Subcutaneous abdominal adipose tissue (tissue), 5 donors: ENCODE data around the gene LIF.

Experiments
- H3K27ac ChIP-seq: one replicate; pipeline ENCODE4 v1.7.0; 2013; ENCODE audit warnings: low read depth, mild to moderate bottlenecking, inconsistent platforms, low read length, moderate library complexity
- H3K27me3 ChIP-seq, 5 donors: one replicate each; pipeline ENCODE4 v1.7.0; 2013; ENCODE audit warnings: low read length in 5 of 5, inconsistent platforms in 1 of 5; ENCODE audit not compliant: control insufficient read depth in 5 of 5, insufficient read depth in 4 of 5
- H3K36me3 ChIP-seq, 5 donors: one replicate each; pipeline ENCODE4 v1.7.0; 2013; ENCODE audit warnings: low read length in 5 of 5; ENCODE audit not compliant: control insufficient read depth in 5 of 5, insufficient read depth in 5 of 5
- H3K4me1 ChIP-seq, 5 donors: one replicate each; pipeline ENCODE4 v1.7.0; 2013; ENCODE audit warnings: low read length in 5 of 5, mild to moderate bottlenecking in 3 of 5, moderate library complexity in 1 of 5; ENCODE audit not compliant: control insufficient read depth in 5 of 5, insufficient read depth in 5 of 5
- H3K4me3 ChIP-seq, 5 donors: one replicate each; pipeline ENCODE4 v1.7.0; 2013; ENCODE audit warnings: low read length in 5 of 5, low read depth in 1 of 5
- H3K9ac ChIP-seq, 5 donors: one replicate each; pipeline ENCODE4 v1.7.0; 2013; ENCODE audit warnings: low read length in 5 of 5, mild to moderate bottlenecking in 4 of 5, moderate library complexity in 3 of 5
- H3K9me3 ChIP-seq, 5 donors: one replicate each; pipeline ENCODE4 v1.7.0; 2013; ENCODE audit warnings: low read length in 5 of 5; ENCODE audit not compliant: control insufficient read depth in 5 of 5
- donor health status: healthy.
- donor health status: healthy.
- donor health status: healthy.
- donor health status: healthy.
- donor health status: healthy.

LIF gene

GRCh38 chr22:30276039-30276438 is 29.5 kb upstream of the LIF start:
- H3K4me1 ChIP-seq: peaks cover 15 to 78% (median 68%) of the 10 kb centered on the region in 5 donors
- H3K9ac ChIP-seq: no peak overlapping the region
- no peak overlapping the region for H3K4me3 ChIP-seq
- no peaks in the 10 kb centered on the region for H3K36me3 ChIP-seq
- peak overlapping the region; percentile 54 for H3K27ac ChIP-seq
- H3K27me3 ChIP-seq: no peaks in the 10 kb centered on the region
- no peaks in the 10 kb centered on the region for H3K9me3 ChIP-seq

DNA sequence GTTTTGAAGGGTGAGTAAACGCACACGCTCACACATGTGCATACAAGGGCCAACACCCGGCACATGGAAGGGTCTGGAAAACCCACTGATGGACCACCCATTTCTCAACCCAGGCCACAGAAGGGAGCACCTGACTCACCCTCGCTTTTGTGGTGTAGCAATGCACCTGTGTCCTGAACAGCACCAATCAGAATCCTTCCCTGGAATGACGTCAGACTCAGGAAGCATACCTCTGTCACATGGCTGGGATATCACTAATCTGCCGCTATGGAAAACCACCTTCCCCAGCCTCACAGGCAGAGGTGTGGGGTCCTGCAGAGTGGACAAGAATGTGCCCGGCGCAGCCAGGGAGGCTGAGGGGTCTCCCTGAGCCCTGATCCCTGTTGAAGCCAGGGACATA is 29.1 kb upstream of the LIF start:
- H3K36me3 ChIP-seq: no peaks in the 10 kb centered on the region
- H3K4me3 ChIP-seq: no peak overlapping the region
- peak overlapping the region; percentile 54 for H3K27ac ChIP-seq
- peaks cover 15 to 78% (median 68%) of the 10 kb centered on the region in 5 donors for H3K4me1 ChIP-seq
- no peak overlapping the region for H3K9ac ChIP-seq
- H3K27me3 ChIP-seq: no peaks in the 10 kb centered on the region
- no peaks in the 10 kb centered on the region for H3K9me3 ChIP-seq

DNA sequence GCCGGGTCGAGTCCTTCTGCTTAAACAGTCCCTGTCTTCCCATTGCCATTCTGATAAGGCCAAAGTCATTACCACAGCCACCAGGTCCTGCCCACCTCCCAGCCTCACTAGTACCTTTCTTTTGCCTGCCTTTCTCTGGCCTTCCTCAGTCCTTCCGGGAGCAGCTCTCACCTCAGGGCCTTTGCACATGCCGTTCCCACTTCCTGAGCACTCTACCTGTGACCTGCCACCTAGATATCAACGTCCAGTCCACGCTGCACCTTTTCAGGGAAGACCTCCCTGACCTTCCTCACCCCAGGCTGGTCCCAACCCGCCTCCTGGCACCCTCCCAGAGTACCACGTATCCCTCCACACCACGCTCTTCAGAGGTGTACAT is 27.9 kb upstream of the LIF start:
- Histone ChIP-seq H3K4me3 (no peak overlapping the region), H3K27me3 (no peaks in the 10 kb centered on the region), H3K36me3 (no peaks in the 10 kb centered on the region), H3K9me3 (no peaks in the 10 kb centered on the region), H3K9ac (no peak overlapping the region), H3K4me1 (peaks cover 12 to 71% (median 60%) of the 10 kb centered on the region in 5 donors), H3K27ac (peak overlapping the region; percentile 54)

- Histone ChIP-seq H3K27me3 (no peaks in the 10 kb centered on the region), H3K27ac (peak overlapping the region; percentile 27), H3K4me3 (no peak overlapping the region), H3K36me3 (no peaks in the 10 kb centered on the region), H3K4me1 (peaks cover 8 to 65% (median 54%) of the 10 kb centered on the region in 5 donors), H3K9me3 (no peaks in the 10 kb centered on the region), H3K9ac (no peak overlapping the region)
These were observed 27.3 kb upstream of the LIF start for GRCh38 chr22:30273711-30274436.

DNA sequence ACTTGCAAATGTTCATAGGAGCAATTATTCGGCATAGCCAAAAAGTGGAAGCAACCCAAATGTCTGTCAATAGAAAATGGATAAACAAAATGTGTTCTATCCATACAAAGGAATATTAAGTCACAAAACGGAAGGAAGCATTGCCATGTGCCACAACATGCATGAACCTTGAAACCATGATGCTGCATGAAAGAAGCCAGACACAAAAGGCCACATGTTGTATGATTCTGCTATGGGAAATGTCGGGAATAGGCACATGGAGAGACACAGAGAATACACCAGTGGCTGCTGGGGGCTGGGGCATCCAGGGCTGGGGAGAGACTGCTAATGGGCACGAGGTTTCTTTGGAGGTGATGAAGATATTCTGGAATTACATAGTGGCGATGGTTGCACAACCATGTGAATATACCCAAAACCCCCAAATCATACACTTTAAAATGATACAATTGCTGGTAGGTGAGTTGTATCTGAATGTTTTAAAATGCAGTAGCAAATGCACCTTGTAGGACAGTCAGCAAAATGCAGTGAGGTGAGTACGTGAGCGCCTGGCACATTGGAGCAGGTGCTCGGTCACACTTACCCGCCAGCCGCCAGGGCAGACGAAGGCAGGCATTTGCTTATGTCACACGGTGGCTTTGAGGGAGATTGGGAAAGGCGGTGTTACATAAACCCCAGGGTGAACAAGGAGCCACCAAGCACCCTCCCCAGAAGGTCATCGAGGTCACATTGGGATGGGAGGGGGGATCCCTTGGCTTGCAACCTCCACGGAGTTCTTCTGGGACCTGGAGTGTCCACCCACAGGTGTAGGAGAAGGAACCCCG is 26.4 kb upstream of the LIF start:
- no peaks in the 10 kb centered on the region for H3K36me3 ChIP-seq
- H3K4me3 ChIP-seq: no peak overlapping the region
- no peaks in the 10 kb centered on the region for H3K27me3 ChIP-seq
- peaks cover 8 to 61% (median 46%) of the 10 kb centered on the region in 5 donors for H3K4me1 ChIP-seq
- no peaks in the 10 kb centered on the region for H3K9me3 ChIP-seq
- H3K27ac ChIP-seq: no peak overlapping the region
- H3K9ac ChIP-seq: no peak overlapping the region

DNA sequence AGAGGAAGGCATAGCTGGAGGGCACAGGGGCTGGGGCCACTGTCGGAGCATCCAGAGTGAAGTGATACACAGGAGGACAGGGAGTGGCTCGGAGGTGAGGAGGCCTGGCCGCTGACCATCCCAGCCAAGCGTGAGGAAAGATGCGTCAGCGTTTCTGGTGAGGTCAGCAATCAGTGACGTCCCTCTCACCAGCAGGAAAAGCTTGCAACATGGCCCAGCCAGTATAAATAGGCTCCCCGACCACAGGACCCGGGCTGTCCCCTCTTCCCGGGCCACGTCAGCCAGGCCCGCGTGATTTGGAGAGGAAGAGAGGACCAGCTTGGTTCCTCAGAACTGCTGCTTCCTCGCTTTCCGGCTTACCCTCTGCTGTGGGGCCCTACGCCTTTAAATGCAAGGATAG is 24.3 kb upstream of the LIF start:
- H3K9ac ChIP-seq: peak overlapping the region in 2 of 5 donors; percentile 32 to 38
- H3K27me3 ChIP-seq: peaks cover 0 to 3% (median 0%) of the 10 kb centered on the region in 5 donors
- peak overlapping the region; percentile 58 for H3K27ac ChIP-seq
- H3K36me3 ChIP-seq: no peaks in the 10 kb centered on the region
- no peak overlapping the region for H3K4me3 ChIP-seq
- no peaks in the 10 kb centered on the region for H3K9me3 ChIP-seq
- peaks cover 3 to 56% (median 29%) of the 10 kb centered on the region in 5 donors for H3K4me1 ChIP-seq

DNA sequence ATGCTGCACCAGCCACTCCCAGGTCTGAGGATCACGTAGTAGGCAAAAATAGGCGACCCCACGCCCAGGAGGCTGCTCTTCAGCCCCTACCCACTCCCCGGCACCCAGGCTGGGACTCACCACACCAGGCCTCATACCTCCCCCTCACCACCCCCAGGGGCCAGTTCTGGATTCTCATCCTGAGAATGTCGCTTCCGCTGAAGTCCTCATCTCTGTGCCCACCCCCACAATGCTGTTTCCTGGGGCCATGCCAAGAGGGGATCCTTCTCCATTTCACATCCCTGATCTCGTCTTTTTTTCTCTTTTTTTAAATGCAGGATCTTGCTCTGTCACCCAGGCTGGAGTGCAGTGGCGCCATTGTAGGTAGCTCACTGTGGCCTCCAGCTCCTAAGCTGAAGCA is 21.8 kb upstream of the LIF start:
- no peaks in the 10 kb centered on the region for H3K9me3 ChIP-seq
- peaks cover 0 to 54% (median 6%) of the 10 kb centered on the region in 5 donors for H3K4me1 ChIP-seq
- H3K36me3 ChIP-seq: no peaks in the 10 kb centered on the region
- peaks cover 0 to 5% (median 0%) of the 10 kb centered on the region in 5 donors for H3K27me3 ChIP-seq
- H3K9ac ChIP-seq: no peak overlapping the region
- no peak overlapping the region for H3K4me3 ChIP-seq
- H3K27ac ChIP-seq: no peak overlapping the region

- no peaks in the 10 kb centered on the region for H3K9me3 ChIP-seq
- no peak overlapping the region for H3K9ac ChIP-seq
- H3K27me3 ChIP-seq: peaks cover 0 to 7% (median 0%) of the 10 kb centered on the region in 5 donors
- no peak overlapping the region for H3K27ac ChIP-seq
- peaks cover 0 to 53% (median 7%) of the 10 kb centered on the region in 5 donors for H3K4me1 ChIP-seq
- H3K36me3 ChIP-seq: no peaks in the 10 kb centered on the region
- peak overlapping the region in 2 of 5 donors; percentile 26 to 38 for H3K4me3 ChIP-seq
These were observed 21.1 kb upstream of the LIF start for GRCh38 chr22:30267382-30268302.

DNA sequence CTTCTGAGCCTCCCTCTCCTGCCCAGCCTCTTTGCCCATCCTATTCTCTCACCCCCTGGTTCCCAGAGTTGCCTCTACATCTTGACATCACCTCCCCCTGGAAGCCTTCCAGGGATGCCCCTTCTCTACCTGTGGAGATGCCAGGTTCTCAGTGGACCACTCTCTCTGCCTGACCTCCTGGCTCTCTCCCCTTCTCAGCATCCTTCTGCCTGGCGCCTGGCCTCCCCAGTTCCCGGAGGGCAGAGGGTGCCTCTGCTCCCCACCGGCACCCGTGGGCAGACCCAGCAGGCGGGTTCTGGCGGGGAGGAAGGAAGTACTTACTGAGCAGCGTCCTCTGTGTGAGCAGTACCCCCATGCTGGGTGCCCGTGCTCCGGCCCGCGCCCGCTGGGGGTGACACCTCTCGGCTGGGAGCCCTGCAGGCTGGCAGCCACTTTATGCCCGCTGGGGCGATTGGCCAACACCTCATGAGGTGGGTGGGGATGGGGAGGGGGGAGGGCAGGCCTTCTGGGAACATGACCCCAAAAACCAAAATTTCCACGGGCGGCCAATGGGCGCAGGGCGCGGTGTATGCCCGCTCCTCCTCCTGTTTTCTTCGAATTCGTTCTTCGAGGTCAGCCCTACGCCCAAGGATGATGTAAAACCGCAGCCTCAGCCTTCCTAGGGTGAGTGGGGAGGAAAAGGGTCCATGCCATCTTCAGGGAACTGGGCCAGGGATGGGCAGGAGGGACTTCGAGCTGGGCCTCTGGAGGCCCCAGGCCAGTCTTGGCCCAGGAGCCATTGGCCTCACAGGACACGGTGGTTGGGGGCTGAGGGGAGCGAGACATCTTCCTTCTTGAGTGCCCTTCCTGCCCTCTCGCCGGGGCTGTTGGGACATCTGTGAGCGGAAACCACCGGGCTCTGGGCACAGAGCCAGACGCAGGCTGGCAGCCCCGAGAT is 20.2 kb upstream of the LIF start, which contains the start of gene OSM:
TSS of gene OSM (minus strand) at position 407 of the 937 bp plus-strand sequence. CDS start at position 355, 52 bp downstream.
- peaks cover 0 to 7% (median 3%) of the 10 kb centered on the region in 5 donors for H3K27me3 ChIP-seq
- no peaks in the 10 kb centered on the region for H3K9me3 ChIP-seq
- H3K4me3 ChIP-seq: peak within 1 kb of the TSS; percentile 8 to 62 (median 49)
- H3K4me1 ChIP-seq: peaks cover 0 to 52% (median 7%) of the 10 kb centered on the region in 5 donors
- no peaks in the 10 kb centered on the region for H3K36me3 ChIP-seq
- H3K9ac ChIP-seq: peak within 1 kb of the TSS in 3 of 5 donors; percentile 55 to 62 (median 57)
- no peak within 1 kb of the TSS for H3K27ac ChIP-seq
